H9 (cell line): ENCODE data around the gene CHKB. TPM values are rescaled to one million over a fixed set of nuclear protein-coding genes. Genes with fewer than 3 reads are reported as not detected.

Experiments
- DNase-seq: peaks from one replicate; pipeline ENCODE4 v3.0.0-alpha.2; 2017
- H2AFZ ChIP-seq: one replicate; pipeline ENCODE4 v1.6.1; 2013; ENCODE audit warnings: mild to moderate bottlenecking, low read length, control low read depth, moderate library complexity
- H2AK5ac ChIP-seq: 2 replicates; pipeline ENCODE4 v1.6.1; 2013; ENCODE audit warnings: low read length, control low read depth, mixed read lengths; ENCODE audit not compliant: insufficient read length
- H2BK120ac ChIP-seq: one replicate; pipeline ENCODE4 v1.6.1; 2013; ENCODE audit warnings: low read depth, mild to moderate bottlenecking, low read length, control low read depth, inconsistent platforms; ENCODE audit not compliant: poor library complexity, severe bottlenecking
- H2BK12ac ChIP-seq: 2 replicates; pipeline ENCODE4 v1.6.1; 2013; ENCODE audit warnings: low read length, control low read depth, mixed read lengths, low read depth; ENCODE audit not compliant: insufficient read length
- H2BK15ac ChIP-seq: 2 replicates; pipeline ENCODE4 v1.6.1; 2013; ENCODE audit warnings: low read depth, low read length, control low read depth
- H2BK20ac ChIP-seq: one replicate; pipeline ENCODE4 v1.6.1; 2013; ENCODE audit warnings: low read depth, mild to moderate bottlenecking, low read length, control low read depth, inconsistent platforms; ENCODE audit not compliant: poor library complexity, severe bottlenecking
- H2BK5ac ChIP-seq: 2 replicates; pipeline ENCODE4 v1.6.1; 2013; ENCODE audit warnings: low read length, control low read depth, mixed read lengths; ENCODE audit not compliant: insufficient read length
- H3K14ac ChIP-seq: 2 replicates; pipeline ENCODE4 v1.6.1; 2013; ENCODE audit warnings: low read length, control low read depth; ENCODE audit not compliant: insufficient read depth
- H3K18ac ChIP-seq: 2 replicates; pipeline ENCODE4 v1.6.1; 2013; ENCODE audit warnings: low read depth, mild to moderate bottlenecking, mixed read lengths, low read length, control low read depth; ENCODE audit not compliant: insufficient read length
- H3K23ac ChIP-seq: 2 replicates; pipeline ENCODE4 v1.6.1; 2013; ENCODE audit warnings: low read length, control low read depth, mixed read lengths, low read depth; ENCODE audit not compliant: insufficient read length
- H3K23me2 ChIP-seq: 2 replicates; pipeline ENCODE4 v1.6.1; 2013; ENCODE audit warnings: low read depth, mild to moderate bottlenecking, mixed read lengths, low read length, control low read depth; ENCODE audit not compliant: insufficient read length, poor library complexity, severe bottlenecking
- H3K27ac ChIP-seq: 2 replicates; pipeline ENCODE4 v1.5.1; 2013; ENCODE audit warnings: low read length, control low read depth, mixed read lengths, low read depth; ENCODE audit not compliant: insufficient read length
- H3K27me3 ChIP-seq: 2 replicates; pipeline ENCODE4 v1.6.1; 2013; ENCODE audit warnings: low read length, control low read depth, inconsistent platforms; ENCODE audit not compliant: insufficient read depth
- H3K4ac ChIP-seq: 2 replicates; pipeline ENCODE4 v1.6.1; 2013; ENCODE audit warnings: low read depth, mild to moderate bottlenecking, control low read depth, inconsistent platforms, low read length, moderate library complexity
- H3K4me1 ChIP-seq: 2 replicates; pipeline ENCODE4 v1.6.1; 2013; ENCODE audit warnings: low read length, control low read depth, inconsistent platforms; ENCODE audit not compliant: insufficient read depth
- H3K4me2 ChIP-seq: 2 replicates; pipeline ENCODE4 v1.6.1; 2013; ENCODE audit warnings: low read length, control low read depth, mixed read lengths; ENCODE audit not compliant: insufficient read length, insufficient read depth
- H3K56ac ChIP-seq: 2 replicates; pipeline ENCODE4 v1.6.1; 2013; ENCODE audit warnings: low read depth, mild to moderate bottlenecking, mixed read lengths, low read length, control low read depth; ENCODE audit not compliant: insufficient read length
- H3K79me1 ChIP-seq: 2 replicates; pipeline ENCODE4 v1.6.1; 2013; ENCODE audit warnings: low read depth, mild to moderate bottlenecking, moderate library complexity, low read length, control low read depth, inconsistent platforms; ENCODE audit not compliant: insufficient read depth, poor library complexity, severe bottlenecking
- H3K79me2 ChIP-seq: 2 replicates; pipeline ENCODE4 v1.6.1; 2013; ENCODE audit warnings: low read length, control low read depth, inconsistent platforms; ENCODE audit not compliant: insufficient read depth
- H3K9ac ChIP-seq: 2 replicates; pipeline ENCODE4 v1.6.1; 2013; ENCODE audit warnings: low read length, control low read depth, mixed read lengths; ENCODE audit not compliant: insufficient read length; ENCODE audit errors: extremely low read depth
- H3K9me3 ChIP-seq: one replicate; pipeline ENCODE4 v1.6.1; 2013; ENCODE audit warnings: low read depth, low read length, inconsistent platforms; ENCODE audit not compliant: control insufficient read depth
- H3T11ph ChIP-seq: one replicate; pipeline ENCODE4 v1.6.1; 2013; ENCODE audit warnings: mild to moderate bottlenecking, low read length, control low read depth, inconsistent platforms
- H4K20me1 ChIP-seq: one replicate; pipeline ENCODE4 v1.6.1; 2013; ENCODE audit not compliant: control insufficient read depth, insufficient read length, insufficient read depth
- H4K5ac ChIP-seq: 2 replicates; pipeline ENCODE4 v1.6.1; 2013; ENCODE audit warnings: low read depth, mild to moderate bottlenecking, mixed read lengths, low read length, control low read depth; ENCODE audit not compliant: insufficient read length
- H4K8ac ChIP-seq: replicated peaks from 2 replicates; pipeline ENCODE4 v1.6.1; 2013; ENCODE audit warnings: low read length, control low read depth, mixed read lengths, low read depth; ENCODE audit not compliant: insufficient read length
- H4K91ac ChIP-seq: 2 replicates; pipeline ENCODE4 v1.6.1; 2013; ENCODE audit warnings: low read depth, mild to moderate bottlenecking, moderate library complexity, mixed read lengths, low read length, control low read depth; ENCODE audit not compliant: insufficient read length
- H3K27ac Mint-ChIP-seq, 3 experiments: 2 replicates in 2 of 3; 3 replicates in 1 of 3; pipeline ENCODE4 v1.8.0; 2020 to 2021; ENCODE audit warnings: mixed read lengths in 3 of 3, mild to moderate bottlenecking in 1 of 3, moderate library complexity in 1 of 3
- H3K27me3 Mint-ChIP-seq: 2 replicates; pipeline ENCODE4 v1.8.0; 2021; ENCODE audit warnings: low read depth, mild to moderate bottlenecking, moderate library complexity, mixed read lengths
- H3K36me3 Mint-ChIP-seq, 3 experiments: 2 replicates in 2 of 3; 3 replicates in 1 of 3; pipeline ENCODE4 v1.8.0; 2020 to 2021; ENCODE audit warnings: low read depth in 3 of 3, mixed read lengths in 3 of 3; ENCODE audit not compliant: insufficient read depth in 1 of 3
- H3K4me1 Mint-ChIP-seq, 2 experiments: 2 replicates each; pipeline ENCODE4 v1.8.0; 2020; ENCODE audit warnings: mixed read lengths in 2 of 2
- H3K4me3 Mint-ChIP-seq, 2 experiments: 2 replicates in 1 of 2; 3 replicates in 1 of 2; pipeline ENCODE4 v1.8.0; 2020 to 2021; ENCODE audit warnings: mild to moderate bottlenecking in 2 of 2, mixed read lengths in 2 of 2, moderate library complexity in 1 of 2
- H3K9me3 Mint-ChIP-seq, 2 experiments: 2 replicates in 1 of 2; 3 replicates in 1 of 2; pipeline ENCODE4 v1.8.0; 2020; ENCODE audit warnings: mild to moderate bottlenecking in 2 of 2, mixed read lengths in 2 of 2, moderate library complexity in 1 of 2
- CTCF ChIP-seq: fragments of 200-600 bp; sonication (generic); conservative IDR thresholded peaks from 3 replicates; pipeline ENCODE4 v1.8.0; 2021; ENCODE audit warnings: antibody characterized with exemption, mild to moderate bottlenecking
- WGBS: extraction: QIAGEN DNeasy Blood & Tissue Kit; methylation state at CpG from one replicate; pipeline ENCODE4 v1.1.7; 2013; ENCODE audit warnings: missing lambda C conversion rate, low lambda C conversion rate, mixed read lengths; ENCODE audit not compliant: insufficient read length; ENCODE audit errors: extremely low coverage; 5-methylcytosine and 5-hydroxymethylcytosine counted together
- total RNA-seq: library from RNA; stranded (reverse); gene quantifications from 2 replicates; pipeline ENCODE4 v1.2.1, GENCODE V29; 2021

CHKB gene
- total RNA-seq, 1 experiment from 2014 or later, result 64.9 TPM

DNA sequence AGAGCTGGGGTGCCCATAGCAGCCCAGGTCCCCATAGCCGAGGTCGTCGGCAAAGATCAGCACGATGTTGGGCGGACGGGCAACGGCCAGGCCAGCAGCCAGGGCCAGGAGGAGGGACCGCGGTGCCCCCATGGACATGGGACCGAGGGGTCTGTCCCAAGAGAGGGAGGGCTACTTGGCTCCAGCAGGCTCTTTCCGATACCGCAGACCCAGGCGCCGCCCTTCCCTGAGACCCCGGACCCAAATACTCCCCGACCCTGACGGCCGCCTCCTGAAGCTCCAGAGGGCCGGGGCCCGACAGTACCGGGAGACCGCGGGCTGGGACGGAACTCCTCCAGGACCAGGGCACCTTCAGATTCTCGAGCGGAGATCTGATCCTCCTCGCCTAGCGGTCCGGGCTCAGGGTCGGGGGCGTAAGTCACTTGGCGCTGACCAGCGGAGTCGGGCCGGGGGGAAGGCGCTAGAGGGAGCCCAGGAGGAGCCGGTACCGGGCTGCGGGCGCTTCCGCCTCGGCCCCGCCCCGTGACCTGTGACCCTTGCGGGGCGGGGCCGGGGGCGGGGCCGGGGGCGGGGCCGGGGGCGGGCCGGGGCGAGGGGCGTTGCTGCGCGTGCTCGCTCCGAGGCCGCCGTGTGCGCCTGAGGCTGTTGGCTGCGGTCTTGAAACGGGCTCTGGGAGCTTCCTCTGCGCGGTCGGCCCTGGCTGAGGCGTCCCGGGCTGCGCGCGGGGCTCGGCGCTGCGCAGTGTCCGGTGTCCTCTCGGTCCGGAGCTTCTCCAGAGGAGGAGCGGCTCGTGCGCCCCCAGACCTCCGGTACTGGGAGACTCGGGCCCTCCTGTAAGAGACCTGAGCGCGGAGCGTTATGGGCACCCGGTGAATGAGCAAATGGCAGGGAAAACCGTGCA, 45.2 kb upstream of the CHKB start, which contains the start of gene ARSA:
ARSA (minus strand) TSS at position 511 of the 901 bp plus-strand sequence; CDS start at position 138, 373 bp downstream.
- Histone ChIP-seq H3K23me2 (peaks cover 18% of the 10 kb centered on the region), H3K56ac (no peak within 1 kb of the TSS), H3K27me3 (peaks cover 4% of the 10 kb centered on the region; the same call in 1 of the 2 replicates), H3K14ac (peak within 1 kb of the TSS; percentile 38; the same call in 1 of the 2 replicates), H3K18ac (no peak within 1 kb of the TSS), H2AFZ (no peak within 1 kb of the TSS), H3K9me3 (no peaks in the 10 kb centered on the region), H3K4ac (no peak within 1 kb of the TSS), H3K4me1 (peaks cover 5% of the 10 kb centered on the region; the same call in 1 of the 2 replicates), H2BK20ac (no peak within 1 kb of the TSS), H2BK120ac (no peak within 1 kb of the TSS), H3K4me2 (peak within 1 kb of the TSS; percentile 81), H2BK12ac (no peak within 1 kb of the TSS), H3K27ac (no peak within 1 kb of the TSS), H2AK5ac (no peak within 1 kb of the TSS), H2BK15ac (no peak within 1 kb of the TSS; the same call in 1 of the 2 replicates), H4K8ac (no peak within 1 kb of the TSS), H3K23ac (no peak within 1 kb of the TSS), H4K5ac (no peak within 1 kb of the TSS), H2BK5ac (no peak within 1 kb of the TSS), H3K9ac (peak within 1 kb of the TSS; percentile 40), H4K91ac (no peak within 1 kb of the TSS), H3K79me1 (no peaks in the 10 kb centered on the region), H3K79me2 (no peaks in the 10 kb centered on the region), H3T11ph (no peak within 1 kb of the TSS), H4K20me1 (peaks cover 2% of the 10 kb centered on the region)
- Mint-ChIP-seq H3K4me1 (peaks cover 7 to 8% of the 10 kb centered on the region in 2 experiments), H3K36me3 (peaks cover 0 to 3% (median 0%) of the 10 kb centered on the region in 3 experiments; a peak in 2 of 7 replicates), H3K4me3 (peak within 1 kb of the TSS; percentile 74 to 91), H3K27ac (no peak within 1 kb of the TSS; a peak in 1 of 7 replicates), H3K27me3 (peaks cover 28% of the 10 kb centered on the region), H3K9me3 (no peaks in the 10 kb centered on the region)
- WGBS, result no CpG with 5 or more reads among the region's 88 CpGs
- peak; percentile 86 for DNase-seq
- peak; percentile 50; the same call in 2 of the 3 replicates for TF ChIP-seq CTCF
